Stimulated activated CD4-positive, alpha-beta T cell treated with anti-CD3 and anti-CD28 coated beads, TNF-alpha, amount 100 ng/mL, for 48 hours (primary cell): ENCODE measurements around the gene OR13C8.

Source experiments
- DNase-seq, 3 donors: peaks; one replicate each; pipeline ENCODE4 v3.0.0-alpha.2; 2020; ENCODE audit warnings: low read depth in 3 of 3

OR13C8 gene

GRCh38 chr9:104617418-104617817 is 48.5 kb downstream of the OR13C8 start:
- no peak for DNase-seq

GRCh38 chr9:104618104-104618503 is 49.1 kb downstream of the OR13C8 start, which contains the start of gene OR13C9:
Gene OR13C9, minus strand, starts transcription at chr9:104618204. Its CDS starts 0 bp downstream, at chr9:104618204.
- no peak for DNase-seq
